B cell (primary cell): Measurements from ENCODE around the gene PDE4C. TPM values are rescaled to one million over a fixed set of nuclear protein-coding genes. Genes with fewer than 3 reads are reported as not detected.

Source experiments
- ATAC-seq: fragments of 200-7000 bp; cut with Tn5 transposase; one replicate; pipeline ENCODE4 v1.10.0; 2021; ENCODE audit warnings: low read depth, mild to moderate bottlenecking, moderate number of reproducible peaks, moderate library complexity
- CTCF ChIA-PET: fragments of 350-600 bp; sonication (Branson Sonifier 250); formaldehyde crosslinking; loops from one replicate; lab custom pipeline; 2021; ENCODE audit warnings: antibody characterized with exemption, inconsistent platforms; lab: Charles Lee
- POLR2A ChIA-PET: fragments of 350-600 bp; sonication (Branson Sonifier 250); formaldehyde crosslinking; loops from one replicate; lab custom pipeline; 2021; ENCODE audit warnings: antibody characterized with exemption; lab: Charles Lee
- DNase-seq: peaks from one replicate; pipeline ENCODE4 v3.0.0; 2013
- H2AFZ ChIP-seq: 2 replicates; pipeline ENCODE4 v1.6.1; 2012; ENCODE audit warnings: mild to moderate bottlenecking, low read depth, low read length; ENCODE audit not compliant: insufficient read depth, poor library complexity, severe bottlenecking
- H3K27ac ChIP-seq, 2 donors: 1 replicate in 1 of 2; 2 replicates in 1 of 2; pipeline ENCODE4 v1.5.1; 2012 to 2013; ENCODE audit warnings: low read length in 2 of 2, mild to moderate bottlenecking in 2 of 2, moderate library complexity in 1 of 2
- H3K27me3 ChIP-seq, 4 experiments: fragments of 200-600 bp in 1 of 4; sonication (generic) in 1 of 4; replicated peaks in 1 of 4; 1 replicate in 2 of 4; 2 replicates in 2 of 4; pipeline versions ENCODE4 v1.6.1 to v1.7.0; 2013 to 2016; ENCODE audit warnings: low read length in 3 of 4, mild to moderate bottlenecking in 2 of 4, mixed read lengths in 1 of 4, moderate library complexity in 1 of 4; ENCODE audit not compliant: insufficient read depth in 4 of 4, control insufficient read depth in 3 of 4; ENCODE audit errors: control extremely low read depth in 1 of 4
- H3K36me3 ChIP-seq, 2 experiments: replicated peaks in 1 of 2; 1 replicate in 1 of 2; 2 replicates in 1 of 2; pipeline versions ENCODE4 v1.6.1 to v1.7.1; 2013; ENCODE audit warnings: low read length in 1 of 2; ENCODE audit not compliant: insufficient read depth in 2 of 2, control insufficient read depth in 1 of 2; ENCODE audit errors: control extremely low read depth in 1 of 2, extremely low read depth in 1 of 2
- H3K4me1 ChIP-seq, 2 donors: fragments of 200-600 bp in 1 of 2; sonication (generic) in 1 of 2; 1 replicate in 1 of 2; 2 replicates in 1 of 2; pipeline versions ENCODE4 v1.5.1 to v1.6.1; 2013 to 2017; ENCODE audit warnings: low read length in 2 of 2; ENCODE audit not compliant: control insufficient read depth in 2 of 2, insufficient read depth in 2 of 2
- H3K4me2 ChIP-seq: replicated peaks from 2 replicates; pipeline ENCODE3; 2012; ENCODE audit warnings: mild to moderate bottlenecking, low read depth, low read length; ENCODE audit not compliant: poor library complexity, severe bottlenecking
- H3K4me3 ChIP-seq, 5 experiments: fragments of 200-600 bp in 1 of 5; sonication (generic) in 1 of 5; 1 replicate in 3 of 5; 2 replicates in 2 of 5; pipeline versions ENCODE4 v1.5.1 to v1.7.0; 2011 to 2016; ENCODE audit warnings: low read length in 4 of 5, mild to moderate bottlenecking in 4 of 5, low read depth in 2 of 5, control low read depth in 1 of 5, moderate library complexity in 1 of 5; ENCODE audit not compliant: insufficient read depth in 1 of 5; ENCODE audit errors: control extremely low read depth in 1 of 5, extremely low read depth in 1 of 5
- H3K79me2 ChIP-seq: fragments of 200-600 bp; sonication (generic); one replicate; pipeline ENCODE4 v1.6.0; 2016; ENCODE audit warnings: low read length; ENCODE audit not compliant: control insufficient read depth, insufficient read depth
- H3K9ac ChIP-seq: fragments of 200-600 bp; sonication (generic); 2 replicates; pipeline ENCODE4 v1.6.1; 2017; ENCODE audit warnings: mild to moderate bottlenecking, low read length, moderate library complexity
- H3K9me3 ChIP-seq, 3 donors: one replicate each; pipeline versions ENCODE4 v1.6.1 to v1.7.1; 2013; ENCODE audit warnings: low read length in 2 of 3; ENCODE audit not compliant: control insufficient read depth in 2 of 3, insufficient read depth in 1 of 3; ENCODE audit errors: control extremely low read depth in 1 of 3
- H4K20me1 ChIP-seq: 2 replicates; pipeline ENCODE4 v1.6.0; 2012; ENCODE audit warnings: mild to moderate bottlenecking, low read length; ENCODE audit not compliant: insufficient read depth, control insufficient read depth, poor library complexity, severe bottlenecking
- H3K27ac Mint-ChIP-seq: one replicate; pipeline ENCODE4 v1.8.0; 2021; ENCODE audit warnings: mixed read lengths
- H3K27me3 Mint-ChIP-seq: one replicate; pipeline ENCODE4 v1.8.0; 2021; ENCODE audit warnings: mixed read lengths
- H3K4me1 Mint-ChIP-seq: one replicate; pipeline ENCODE4 v1.8.0; 2021; ENCODE audit warnings: mixed read lengths
- H3K4me3 Mint-ChIP-seq: one replicate; pipeline ENCODE4 v1.8.0; 2021; ENCODE audit warnings: mixed read lengths
- H3K9me3 Mint-ChIP-seq: one replicate; pipeline ENCODE4 v1.8.0; 2022; ENCODE audit warnings: mixed read lengths; ENCODE audit not compliant: insufficient read depth
- CTCF ChIP-seq: fragments of 200-600 bp; IDR thresholded peaks from one replicate; pipeline ENCODE4 v1.8.0; 2022; ENCODE audit warnings: antibody characterized with exemption, mild to moderate bottlenecking
- EZH2 ChIP-seq: IDR thresholded peaks from 2 replicates; pipeline ENCODE4 v1.6.1; 2012; ENCODE audit warnings: borderline replicate concordance, low read depth, mild to moderate bottlenecking, moderate library complexity, low read length; ENCODE audit not compliant: insufficient read depth, poor library complexity, severe bottlenecking
- WGBS: methylation state at CpG from one replicate; pipeline ENCODE4 v1.1.5; 2013; ENCODE audit warnings: missing lambda C conversion rate; ENCODE audit not compliant: insufficient coverage; 5-methylcytosine and 5-hydroxymethylcytosine counted together
- intact Hi-C: fragments of 100-400 bp; cut with micrococcal nuclease; formaldehyde crosslinking; loops from one replicate; pipeline ENCODE4 v1.10.0; 2022
- polyA plus RNA-seq: library from polyadenylated mRNA; depleted of rRNA; stranded (reverse); fragments of >200 nt; gene quantifications from 2 replicates; pipeline ENCODE4 v1.2.3, GENCODE V29; 2012
- total RNA-seq, 2 donors: library from RNA; stranded (reverse); fragments of 120-200 nt in 1 of 2; gene quantifications; 1 replicate in 1 of 2; 2 replicates in 1 of 2; pipeline versions ENCODE4 v1.2.3 to v1.2.4, GENCODE V29; 2013 to 2022

PDE4C gene
- total and polyA plus RNA-seq, 2 donors (not counting 1 experiment from before 2014, with no cell fraction given) = not detected

- Mint-ChIP-seq H3K9me3 (no peaks in the 10 kb centered on the region), H3K4me3 (no peak overlapping the region), H3K27ac (peak overlapping the region; percentile 32), H3K27me3 (no peaks in the 10 kb centered on the region), H3K4me1 (peaks cover 1% of the 10 kb centered on the region)
- ChIA-PET CTCF (interaction anchor here (0.6 to 1.8 kb wide), 5 partner anchors 8 to 150 kb away, joined by 3 to 9 read pairs (median 5); no protein-coding TSS in a partner anchor), POLR2A (interaction anchor here (0.5 to 1.3 kb wide), 3 partner anchors 8 to 173 kb away, joined by 3 to 4 read pairs (median 3); partner anchors contain the start of gene RAB3A)
- no peak overlapping the region for H3K4me3 ChIP-seq
- no peak overlapping the region for H2AFZ ChIP-seq
- no peak overlapping the region for H3K27ac ChIP-seq
- no peak for ATAC-seq
- H3K79me2 ChIP-seq = peaks cover 69% of the 10 kb centered on the region
- TF ChIP-seq EZH2 = no peak
- TF ChIP-seq CTCF = no peak
- intact Hi-C loops = no loop called here
- no peaks in the 10 kb centered on the region for H3K9me3 ChIP-seq
- H3K36me3 ChIP-seq = peaks cover 0 to 58% of the 10 kb centered on the region in 2 experiments
- H3K4me1 ChIP-seq = no peaks in the 10 kb centered on the region
- H3K27me3 ChIP-seq = no peaks in the 10 kb centered on the region
- H3K9ac ChIP-seq = no peak overlapping the region
- H4K20me1 ChIP-seq = peaks cover 91% of the 10 kb centered on the region
- DNase-seq = peak; percentile 51
- no peak overlapping the region for H3K4me2 ChIP-seq
Observed at GRCh38 chr19:18262144-18262543, 35.9 kb upstream of the PDE4C start.

GRCh38 chr19:18261474-18261873 lies 35.2 kb upstream of the PDE4C start:
- no peak for DNase-seq
- Histone ChIP-seq H3K27ac (no peak overlapping the region), H4K20me1 (peaks cover 90% of the 10 kb centered on the region), H3K79me2 (peaks cover 65% of the 10 kb centered on the region), H3K9ac (no peak overlapping the region), H2AFZ (no peak overlapping the region), H3K9me3 (no peaks in the 10 kb centered on the region), H3K4me1 (no peaks in the 10 kb centered on the region), H3K27me3 (no peaks in the 10 kb centered on the region), H3K4me2 (no peak overlapping the region), H3K36me3 (peaks cover 0 to 52% of the 10 kb centered on the region in 2 experiments), H3K4me3 (no peak overlapping the region)
- POLR2A ChIA-PET = interaction anchor here (0.6 to 1.2 kb wide), 3 partner anchors 9 to 101 kb away, joined by 3 to 11 read pairs (median 3); no protein-coding TSS in a partner anchor
- Mint-ChIP-seq H3K4me3 (no peak overlapping the region), H3K9me3 (no peaks in the 10 kb centered on the region), H3K27me3 (no peaks in the 10 kb centered on the region), H3K4me1 (peaks cover 1% of the 10 kb centered on the region), H3K27ac (no peak overlapping the region)
- CTCF ChIA-PET = interaction anchor here (0.7 to 1.8 kb wide), 5 partner anchors 10 to 81 kb away, joined by 3 to 9 read pairs (median 3); no protein-coding TSS in a partner anchor
- no peak for ATAC-seq
- whole genome bisulfite sequencing = 84% methylated on average over 2 of the region's 2 CpGs
- intact Hi-C loops = no loop called here
- TF ChIP-seq EZH2 (no peak), CTCF (no peak)
